Vein endothelial cell (primary cell): ENCODE results near the gene MICALL1. TPM values are rescaled to one million over a fixed set of nuclear protein-coding genes. Genes with fewer than 3 reads are reported as not detected.

Source experiments
- total RNA-seq: library from RNA; depleted of rRNA; stranded (reverse); fragments of >200 nt; gene quantifications from 2 replicates; pipeline ENCODE4 v1.2.3, GENCODE V29; 2012

The MICALL1 gene
- 55.5 and 59.1 TPM in 2 replicates for total RNA-seq

GRCh38 chr22:37905534-37906363, at the start of gene MICALL1:
MICALL1 (plus strand) TSS chr22:37906297; CDS start chr22:37906423, 126 bp downstream.

GRCh38 chr22:37953437-37954179, 47.5 kb downstream of the MICALL1 start, which contains the start of the genes C22orf23 and POLR2F:
C22orf23 (minus strand) TSS chr22:37953601; CDS start chr22:37953149, 452 bp downstream.
POLR2F (plus strand) TSS chr22:37953699; CDS start chr22:37953788, 89 bp downstream.

GRCh38 chr22:37983860-37984791, 78.0 kb downstream of the MICALL1 start, which contains the start of gene SOX10:
SOX10 (minus strand) TSS chr22:37984555; CDS start chr22:37983784, 771 bp downstream.

Other genes starting within 250 kb of the MICALL1 start
- gene PDXP, start 247.6 kb upstream of the MICALL1 start, total RNA-seq: 11.8 and 15.4 TPM in 2 replicates
- gene LGALS1, start 230.7 kb upstream of the MICALL1 start, total RNA-seq: 2,855 and 3,057 TPM in 2 replicates
- gene NOL12, start 220.0 kb upstream of the MICALL1 start, total RNA-seq: 15.0 and 21.0 TPM in 2 replicates
- 107 and 129 TPM in 2 replicates for gene TRIOBP, start 209.2 kb upstream of the MICALL1 start, total RNA-seq
- gene GCAT, start 98.4 kb upstream of the MICALL1 start, total RNA-seq: 26.1 and 28.8 TPM in 2 replicates
- gene GALR3, start 82.9 kb upstream of the MICALL1 start, total RNA-seq: 0.33 TPM in 1 of 2 replicates, not detected in the other
- 39.2 and 40.9 TPM in 2 replicates for gene ANKRD54, start 62.0 kb upstream of the MICALL1 start, total RNA-seq
- 407 and 430 TPM in 2 replicates for gene EIF3L, start 56.9 kb upstream of the MICALL1 start, total RNA-seq
- gene C22orf23, start 47.3 kb downstream of the MICALL1 start, total RNA-seq: 0.10 and 0.98 TPM in 2 replicates
- 21.6 and 31.7 TPM in 2 replicates for gene POLR2F, start 47.4 kb downstream of the MICALL1 start, total RNA-seq
- gene SOX10, start 78.3 kb downstream of the MICALL1 start, total RNA-seq: not detected in 2 replicates
- 10.1 and 13.4 TPM in 2 replicates for gene PICK1, start 151.1 kb downstream of the MICALL1 start, total RNA-seq
- gene SLC16A8, start 177.9 kb downstream of the MICALL1 start, total RNA-seq: not detected in 2 replicates
- 0.29 and 0.33 TPM in 2 replicates for gene BAIAP2L2, start 204.4 kb downstream of the MICALL1 start, total RNA-seq